Esophagus mucosa (tissue), 1 donor: ENCODE measurements around the gene ERICH6B. TPM values are rescaled to one million over a fixed set of nuclear protein-coding genes. Genes with fewer than 3 reads are reported as not detected.

Experiments used
- ATAC-seq: fragments of 200-7000 bp; cut with Tn5 transposase; one replicate; pipeline ENCODE4 v1.9.1; 2020
- total RNA-seq: library from RNA; stranded (reverse); gene quantifications from one replicate; pipeline ENCODE4 v1.2.4, GENCODE V29; 2023
- donor health status: DM: yes; HTN: yes; CAD: no.

Gene ERICH6B
- total RNA-seq, 1 donor from 2014 or later, result not detected

- ATAC-seq, result no peak
These were observed 74.7 kb downstream of the ERICH6B start for GRCh38 chr13:45540864-45541263.

- no peak for ATAC-seq
These were observed 75.3 kb downstream of the ERICH6B start for GRCh38 chr13:45540195-45540594.

GRCh38 chr13:45538382-45538781, 77.2 kb downstream of the ERICH6B start:
- peak; percentile 37 for ATAC-seq

- ATAC-seq, result no peak
These were observed 78.0 kb downstream of the ERICH6B start for GRCh38 chr13:45537516-45537915.

GRCh38 chr13:45536224-45536623, 79.3 kb downstream of the ERICH6B start:
- ATAC-seq, result no peak

GRCh38 chr13:45534604-45535003, 80.9 kb downstream of the ERICH6B start:
- no peak for ATAC-seq

GRCh38 chr13:45529758-45530157, 85.8 kb downstream of the ERICH6B start:
- no peak for ATAC-seq

- no peak for ATAC-seq
These were observed 87.7 kb downstream of the ERICH6B start for GRCh38 chr13:45527699-45528462.

- ATAC-seq, result no peak
These were observed 93.0 kb downstream of the ERICH6B start for GRCh38 chr13:45522571-45522970.

- no peak for ATAC-seq
These were observed 94.2 kb downstream of the ERICH6B start for GRCh38 chr13:45521297-45521696.

- ATAC-seq, result no peak
These were observed 96.0 kb downstream of the ERICH6B start for GRCh38 chr13:45519493-45519892.

- no peak for ATAC-seq
These were observed 96.9 kb downstream of the ERICH6B start for GRCh38 chr13:45518525-45519245.

- ATAC-seq, result no peak
These were observed 98.8 kb downstream of the ERICH6B start for GRCh38 chr13:45516757-45517156.

GRCh38 chr13:45512098-45512496, 103.4 kb downstream of the ERICH6B start:
- no peak for ATAC-seq

- peak; percentile 71 for ATAC-seq
These were observed 104.0 kb downstream of the ERICH6B start for GRCh38 chr13:45511310-45512097.

GRCh38 chr13:45510672-45511071, 104.9 kb downstream of the ERICH6B start:
- ATAC-seq, result no peak

- no peak for ATAC-seq
These were observed 106.8 kb downstream of the ERICH6B start for GRCh38 chr13:45508776-45509175.

- no peak for ATAC-seq
These were observed 108.7 kb downstream of the ERICH6B start for GRCh38 chr13:45506811-45507210.

- ATAC-seq, result no peak
These were observed 111.9 kb downstream of the ERICH6B start for GRCh38 chr13:45503658-45504057.

GRCh38 chr13:45501175-45501526, 114.4 kb downstream of the ERICH6B start:
- no peak for ATAC-seq

- ATAC-seq, result no peak
These were observed 114.9 kb downstream of the ERICH6B start for GRCh38 chr13:45500492-45501174.

- ATAC-seq, result no peak
These were observed 118.6 kb downstream of the ERICH6B start for GRCh38 chr13:45496942-45497341.

GRCh38 chr13:45492538-45492937, 123.0 kb downstream of the ERICH6B start:
- no peak for ATAC-seq
